GM06990 (cell line): ENCODE measurements around the gene IGF2R.

Source experiments
- DNase-seq: peaks from one replicate; pipeline ENCODE4 v3.0.0-alpha.2; 2011; ENCODE audit not compliant: insufficient read length; ENCODE audit errors: extremely low read depth
- H3K27me3 ChIP-seq: replicated peaks from 2 replicates; pipeline ENCODE4 v1.6.0; 2011; ENCODE audit warnings: low read length; ENCODE audit not compliant: control insufficient read depth, insufficient read depth
- H3K36me3 ChIP-seq: 2 replicates; pipeline ENCODE4 v1.5.1; 2011; ENCODE audit warnings: low read length; ENCODE audit not compliant: control insufficient read depth, insufficient read depth
- H3K4me3 ChIP-seq: replicated peaks from 2 replicates; pipeline ENCODE4 v1.5.1; 2011; ENCODE audit warnings: low read depth, mild to moderate bottlenecking, control low read depth, low read length
- TF ChIP-seq, protein P1 (sequence below): IDR thresholded peaks from 2 replicates; pipeline ENCODE4 v1.5.1; 2011; ENCODE audit warnings: low read length, control low read depth, mild to moderate bottlenecking, inconsistent platforms; ENCODE audit not compliant: insufficient read depth, poor library complexity, severe bottlenecking

The IGF2R gene

DNA sequence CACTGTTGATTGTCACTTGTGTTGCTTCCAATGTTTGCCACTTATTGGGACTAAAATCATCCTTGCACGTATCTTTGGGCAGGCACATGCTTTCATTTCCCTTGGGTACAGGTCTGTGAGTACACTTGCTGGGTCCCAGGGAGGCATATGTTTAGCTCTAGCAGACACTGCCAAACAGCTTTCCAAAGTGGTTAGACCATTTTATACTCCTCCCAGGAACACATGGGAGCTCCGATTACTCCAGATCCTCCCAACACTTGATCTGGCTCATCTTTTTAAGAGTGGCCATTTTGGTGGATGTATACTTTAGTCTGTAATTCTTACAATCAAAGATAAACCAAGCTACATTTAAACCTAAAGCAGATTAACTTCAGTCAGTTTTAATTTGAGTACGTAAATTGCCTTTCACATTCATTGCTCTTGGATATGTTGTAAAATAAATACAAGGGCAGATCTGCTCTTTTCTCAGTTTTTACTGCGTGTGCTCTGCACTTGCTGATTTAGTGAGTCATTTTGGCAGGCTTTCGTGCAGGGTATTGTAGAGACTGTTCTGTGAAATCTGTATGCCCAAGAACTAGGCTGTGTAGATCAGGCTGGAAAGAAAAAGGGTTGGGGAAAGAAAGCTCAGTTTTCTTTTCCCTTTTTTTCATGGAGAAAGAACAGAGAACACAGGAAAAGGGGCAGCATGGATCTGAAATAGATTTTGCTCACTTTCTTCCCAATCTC, 172.3 kb downstream of the IGF2R start:
- no peaks in the 10 kb centered on the region for H3K36me3 ChIP-seq
- TF ChIP-seq, protein P1, sequence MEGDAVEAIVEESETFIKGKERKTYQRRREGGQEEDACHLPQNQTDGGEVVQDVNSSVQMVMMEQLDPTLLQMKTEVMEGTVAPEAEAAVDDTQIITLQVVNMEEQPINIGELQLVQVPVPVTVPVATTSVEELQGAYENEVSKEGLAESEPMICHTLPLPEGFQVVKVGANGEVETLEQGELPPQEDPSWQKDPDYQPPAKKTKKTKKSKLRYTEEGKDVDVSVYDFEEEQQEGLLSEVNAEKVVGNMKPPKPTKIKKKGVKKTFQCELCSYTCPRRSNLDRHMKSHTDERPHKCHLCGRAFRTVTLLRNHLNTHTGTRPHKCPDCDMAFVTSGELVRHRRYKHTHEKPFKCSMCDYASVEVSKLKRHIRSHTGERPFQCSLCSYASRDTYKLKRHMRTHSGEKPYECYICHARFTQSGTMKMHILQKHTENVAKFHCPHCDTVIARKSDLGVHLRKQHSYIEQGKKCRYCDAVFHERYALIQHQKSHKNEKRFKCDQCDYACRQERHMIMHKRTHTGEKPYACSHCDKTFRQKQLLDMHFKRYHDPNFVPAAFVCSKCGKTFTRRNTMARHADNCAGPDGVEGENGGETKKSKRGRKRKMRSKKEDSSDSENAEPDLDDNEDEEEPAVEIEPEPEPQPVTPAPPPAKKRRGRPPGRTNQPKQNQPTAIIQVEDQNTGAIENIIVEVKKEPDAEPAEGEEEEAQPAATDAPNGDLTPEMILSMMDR = no peak
- no peaks in the 10 kb centered on the region for H3K27me3 ChIP-seq
- DNase-seq = no peak
- H3K4me3 ChIP-seq = no peak overlapping the region

DNA sequence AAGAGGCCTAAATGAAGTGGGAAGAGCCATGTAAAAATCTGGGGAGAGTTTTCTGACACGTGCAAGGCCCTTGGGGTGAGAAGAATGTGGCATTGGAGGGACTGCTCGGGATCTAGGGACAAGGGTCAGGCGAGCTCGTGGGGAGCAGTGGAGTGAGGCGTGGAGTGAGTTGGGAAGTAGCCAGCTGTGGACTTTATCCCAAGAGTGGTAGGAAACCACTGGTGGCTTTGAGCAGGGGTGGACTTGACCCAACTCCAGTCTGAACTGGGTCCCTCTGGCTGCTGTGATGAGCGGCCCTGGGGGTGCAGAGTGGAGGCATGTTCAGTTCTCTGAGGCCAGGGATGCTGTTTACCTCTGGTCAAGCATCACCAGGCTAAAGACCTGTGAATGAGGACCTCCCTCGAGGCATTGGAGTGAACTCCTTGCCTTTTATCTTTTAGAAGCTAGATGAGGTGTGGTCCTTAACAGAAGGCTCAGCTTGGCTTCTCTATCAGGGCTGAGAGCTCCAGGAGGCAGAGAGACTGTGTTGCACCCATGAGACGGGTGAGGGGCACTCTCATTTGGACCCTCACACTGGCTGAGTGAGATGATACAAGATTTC, 173.3 kb downstream of the IGF2R start:
- TF ChIP-seq, protein P1 = no peak
- H3K27me3 ChIP-seq = no peaks in the 10 kb centered on the region

DNA sequence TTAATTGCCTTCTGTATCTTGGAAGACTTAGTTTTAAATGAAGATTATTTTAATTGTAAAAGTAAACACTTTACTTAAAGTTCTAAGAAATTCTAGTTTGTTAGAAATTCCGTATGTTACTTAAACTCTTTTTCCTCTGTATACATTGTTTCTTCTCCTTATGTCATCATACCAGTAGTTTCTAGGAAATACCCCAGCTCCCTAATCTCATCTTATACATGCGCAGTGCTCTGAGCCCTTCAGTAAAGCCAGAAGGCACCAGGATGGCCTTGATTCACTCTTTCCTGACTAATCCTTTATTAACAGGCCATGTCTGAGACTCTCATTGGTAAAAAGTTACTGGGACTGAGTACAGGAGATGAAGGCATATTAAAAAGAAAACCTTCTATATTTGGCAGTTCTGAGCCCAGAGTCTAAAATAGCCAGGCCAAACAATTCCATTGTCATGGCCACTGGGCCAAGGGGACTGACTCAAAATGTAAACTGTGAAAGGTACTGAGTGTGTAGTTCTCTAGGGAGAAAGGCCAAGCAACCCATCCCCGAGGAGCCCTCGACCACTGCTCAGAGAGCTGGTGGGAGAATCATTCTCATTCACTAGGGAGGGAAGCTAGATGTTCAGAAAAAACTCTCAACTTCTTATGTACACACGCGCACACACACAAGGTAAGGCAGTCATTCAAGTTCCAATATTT, 177.7 kb downstream of the IGF2R start:
- DNase-seq = no peak
- Histone ChIP-seq H3K4me3 (no peak overlapping the region), H3K27me3 (no peaks in the 10 kb centered on the region), H3K36me3 (no peaks in the 10 kb centered on the region)
- TF ChIP-seq, protein P1 = no peak

More for the DNA sequence above, 173.3 kb downstream of the IGF2R start:
- DNase-seq = no peak
- Histone ChIP-seq H3K36me3 (no peaks in the 10 kb centered on the region), H3K4me3 (no peak overlapping the region)

DNA sequence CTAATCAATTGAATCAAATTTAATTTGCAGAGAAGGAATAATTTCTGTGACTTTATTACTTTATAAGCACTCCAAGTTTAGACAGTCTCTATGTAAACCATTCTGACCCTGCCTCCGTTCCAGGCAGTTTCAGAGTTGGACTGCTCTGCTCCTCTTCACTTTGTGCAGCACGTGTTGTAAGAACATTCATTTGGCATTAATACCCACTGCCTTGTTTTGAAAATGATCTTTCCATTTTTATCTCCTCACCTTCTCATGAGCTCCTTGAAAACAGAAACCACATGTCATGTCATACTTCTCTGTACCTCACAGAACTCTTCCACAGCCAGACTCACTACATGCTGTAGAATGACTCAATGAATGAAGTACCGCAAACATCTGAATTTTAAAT, 178.3 kb downstream of the IGF2R start:
- DNase-seq = no peak
- no peaks in the 10 kb centered on the region for H3K36me3 ChIP-seq

DNA sequence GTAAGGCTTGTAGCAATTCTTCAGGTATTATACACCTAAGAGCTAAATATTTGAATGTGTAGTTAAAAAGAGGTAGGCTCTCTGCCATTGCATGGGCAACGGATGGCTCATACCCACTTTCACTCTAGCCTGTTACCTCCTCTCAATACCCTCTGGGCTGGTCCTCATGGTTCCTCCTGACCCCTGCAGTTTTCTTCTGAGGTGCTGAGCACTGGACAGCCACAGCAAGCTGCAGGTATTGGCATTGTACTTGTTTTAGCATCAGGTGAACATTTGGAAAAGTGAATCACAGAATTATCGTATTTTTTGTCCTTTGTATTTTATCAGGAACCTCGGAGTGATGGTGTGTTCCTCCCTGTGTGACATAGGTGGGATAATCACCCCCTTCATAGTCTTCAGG, 185.6 kb downstream of the IGF2R start:
- no peaks in the 10 kb centered on the region for H3K27me3 ChIP-seq
- no peak overlapping the region for H3K4me3 ChIP-seq
- no peak for DNase-seq
- TF ChIP-seq, protein P1 = no peak
- H3K36me3 ChIP-seq = no peaks in the 10 kb centered on the region

More for the DNA sequence above, 178.3 kb downstream of the IGF2R start:
- no peaks in the 10 kb centered on the region for H3K27me3 ChIP-seq
- TF ChIP-seq, protein P1 = no peak
- H3K4me3 ChIP-seq = no peak overlapping the region
